Measurements from ENCODE around the gene MCM9.
"Not testable (repeated sequence)": the region's sequence is repeated elsewhere in the genome, so short reads cannot be mapped to it uniquely, and the experiment has no call there.

MCM9 gene

DNA sequence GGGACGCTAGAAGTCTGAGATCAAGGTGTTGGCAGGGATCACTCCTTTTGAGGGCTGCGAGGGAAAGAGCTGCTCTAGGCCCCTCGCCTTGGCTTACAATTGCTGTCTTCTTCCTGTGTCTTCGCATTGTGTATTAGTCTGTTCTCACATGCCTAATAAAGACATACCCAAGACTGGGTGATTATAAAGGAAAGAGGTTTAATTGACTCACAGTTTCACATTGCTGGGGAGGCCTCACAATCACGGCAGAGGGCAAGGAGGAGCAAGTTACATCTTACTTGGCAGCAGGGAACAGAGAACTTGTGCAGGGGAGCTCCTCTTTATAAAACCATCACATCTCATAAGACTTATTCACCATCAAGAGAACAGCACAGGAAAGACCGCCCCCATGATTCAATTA lies 143.5 kb downstream of the MCM9 start:
- no peak for FAIRE-seq

DNA sequence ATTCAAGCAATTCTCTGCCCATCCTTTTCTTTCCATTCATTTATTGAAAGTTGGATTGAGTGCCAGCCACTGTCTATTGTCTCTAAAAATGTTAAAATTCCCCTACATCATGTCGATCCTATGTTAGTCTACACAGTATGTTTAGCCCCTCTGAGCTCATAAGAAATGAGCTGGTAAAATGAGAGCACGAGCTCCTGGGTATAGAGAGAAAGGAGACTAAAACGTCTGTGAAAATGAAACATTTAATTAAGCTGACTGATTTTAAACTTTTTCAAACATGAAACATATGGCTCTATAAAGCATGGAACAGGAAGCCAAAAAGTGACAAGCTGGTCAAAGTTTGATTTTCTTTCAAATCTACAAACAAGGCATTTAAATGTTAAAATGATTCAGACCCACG lies 145.0 kb downstream of the MCM9 start:
- no peak for FAIRE-seq

DNA sequence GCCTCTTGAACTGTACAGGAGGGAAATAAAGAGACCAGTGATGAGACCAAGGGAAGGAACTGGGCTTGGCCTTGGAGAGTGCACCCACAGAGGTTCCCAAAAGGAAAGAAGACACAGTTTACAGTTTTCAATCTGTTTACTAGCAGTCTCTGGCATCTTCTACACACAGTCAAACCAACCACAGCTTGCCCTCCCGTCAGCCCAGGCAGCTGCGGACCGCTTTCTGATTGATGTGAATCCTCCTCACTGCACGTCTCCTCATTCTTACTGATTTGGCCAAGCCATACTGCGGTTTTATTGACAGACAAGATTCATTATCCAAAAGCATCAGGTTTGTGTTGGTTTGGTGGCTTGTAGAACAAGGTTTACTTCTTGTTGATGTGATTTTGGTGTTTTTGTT lies 145.5 kb downstream of the MCM9 start:
- no peak for FAIRE-seq

DNA sequence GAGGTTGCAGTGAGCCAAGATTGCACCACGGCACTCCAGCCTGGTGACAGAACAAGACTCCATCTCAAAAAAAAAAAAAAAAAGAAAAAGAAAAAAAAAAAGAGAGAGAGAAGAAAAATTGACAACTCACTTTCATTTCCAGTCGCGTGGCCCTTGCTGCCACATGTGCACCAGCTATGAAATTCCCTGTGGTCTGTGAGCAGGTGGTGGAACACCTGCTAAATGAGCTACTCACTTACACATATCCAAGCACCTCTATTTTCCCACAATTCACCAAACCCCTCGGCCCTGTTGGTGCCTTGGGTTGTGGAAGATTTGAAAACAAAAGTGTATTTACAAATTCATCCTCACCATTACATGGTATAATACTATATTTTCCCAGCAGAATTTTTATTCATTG lies 146.3 kb downstream of the MCM9 start:
- FAIRE-seq = no peak

DNA sequence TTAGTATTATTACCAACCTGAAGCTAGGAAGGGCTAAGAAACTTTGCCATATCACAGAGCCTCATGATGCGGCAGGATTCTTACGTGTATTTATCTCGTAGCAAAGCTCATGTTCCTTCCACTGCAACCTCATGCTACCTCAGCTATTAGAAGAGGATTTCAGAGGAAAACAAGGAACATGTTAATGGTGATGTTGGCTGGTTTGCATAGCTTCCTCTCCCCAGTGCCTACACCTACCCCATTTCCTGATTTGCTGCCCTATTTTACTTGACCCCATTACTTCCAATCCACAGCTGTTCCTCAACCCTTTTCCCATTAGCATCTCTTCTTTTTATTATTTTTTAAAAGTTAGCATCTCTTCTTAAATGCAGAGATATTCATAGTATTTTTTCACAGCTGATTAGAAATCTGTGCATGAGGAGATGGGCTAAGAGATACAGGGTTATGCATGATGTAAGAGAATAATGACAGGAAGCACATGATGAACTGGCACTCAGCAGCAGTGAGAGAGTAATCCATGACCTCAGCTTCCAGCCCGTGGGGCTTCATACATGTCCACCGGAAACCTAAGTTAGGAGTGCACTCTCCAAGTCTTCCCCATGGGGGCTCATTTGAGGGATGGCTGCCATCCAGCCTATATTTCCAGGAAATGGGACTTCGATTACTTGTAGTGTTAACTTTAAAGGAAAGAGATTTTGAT lies 147.1 kb downstream of the MCM9 start:
- no peak for FAIRE-seq

DNA sequence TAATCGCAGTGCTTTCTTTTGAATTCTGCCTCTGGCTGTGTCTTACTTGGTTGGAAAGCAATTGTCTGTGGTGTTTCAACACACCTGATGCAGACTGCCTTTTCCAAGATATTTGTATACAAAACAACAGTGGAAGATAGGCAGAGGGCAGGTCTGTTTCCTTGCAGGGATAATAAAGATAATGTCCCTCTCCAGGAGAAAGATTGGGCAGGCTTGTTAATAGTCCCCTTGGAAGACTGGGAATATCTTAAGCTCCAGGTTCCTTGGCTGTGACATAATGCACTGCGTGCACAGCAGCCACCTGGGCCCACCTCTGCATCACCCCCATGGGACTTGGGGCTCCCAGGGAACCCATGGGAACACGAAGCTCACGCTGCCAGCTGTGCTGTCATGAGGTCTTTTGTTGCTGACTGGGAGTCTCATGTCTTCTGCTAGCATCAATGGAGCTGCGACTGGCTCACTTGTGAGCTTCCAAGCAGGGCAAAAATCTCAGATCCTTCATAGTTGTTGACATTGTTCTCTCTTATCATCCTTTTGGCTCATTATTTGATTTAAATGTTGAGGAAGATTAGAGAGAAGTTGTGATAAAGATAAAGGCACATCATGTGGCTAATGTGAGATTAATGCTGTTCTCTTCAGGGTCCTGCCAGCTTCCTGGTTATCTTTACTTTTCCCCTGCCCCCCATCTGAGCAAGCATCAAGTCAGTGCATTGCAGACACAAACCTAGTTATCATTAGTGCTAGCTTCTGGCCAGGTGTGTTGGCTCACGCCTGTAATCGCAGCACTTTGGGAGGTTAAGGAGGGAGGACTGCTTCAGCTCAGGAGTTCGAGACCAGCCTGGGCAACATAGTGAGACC lies 148.1 kb downstream of the MCM9 start:
- no peak for FAIRE-seq

DNA sequence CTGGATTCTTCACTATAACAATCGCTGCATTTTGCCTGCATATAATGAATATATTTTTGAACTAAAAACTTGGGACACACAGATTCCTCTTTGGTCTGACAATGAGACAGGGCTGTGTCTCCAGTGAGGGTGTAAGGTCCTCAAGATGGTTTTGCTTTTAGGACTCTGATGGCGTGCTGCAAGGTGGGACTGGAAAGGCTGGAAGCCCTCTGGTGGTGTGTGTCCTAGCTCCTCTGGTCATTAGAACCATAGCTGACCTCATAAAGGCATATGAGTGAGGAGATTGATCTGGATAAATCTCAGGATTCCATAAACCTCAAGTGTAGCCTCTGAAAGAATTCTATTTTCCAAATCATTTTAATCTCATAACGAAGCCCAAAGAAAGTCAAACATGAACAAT lies 149.4 kb downstream of the MCM9 start:
- no peak for FAIRE-seq

DNA sequence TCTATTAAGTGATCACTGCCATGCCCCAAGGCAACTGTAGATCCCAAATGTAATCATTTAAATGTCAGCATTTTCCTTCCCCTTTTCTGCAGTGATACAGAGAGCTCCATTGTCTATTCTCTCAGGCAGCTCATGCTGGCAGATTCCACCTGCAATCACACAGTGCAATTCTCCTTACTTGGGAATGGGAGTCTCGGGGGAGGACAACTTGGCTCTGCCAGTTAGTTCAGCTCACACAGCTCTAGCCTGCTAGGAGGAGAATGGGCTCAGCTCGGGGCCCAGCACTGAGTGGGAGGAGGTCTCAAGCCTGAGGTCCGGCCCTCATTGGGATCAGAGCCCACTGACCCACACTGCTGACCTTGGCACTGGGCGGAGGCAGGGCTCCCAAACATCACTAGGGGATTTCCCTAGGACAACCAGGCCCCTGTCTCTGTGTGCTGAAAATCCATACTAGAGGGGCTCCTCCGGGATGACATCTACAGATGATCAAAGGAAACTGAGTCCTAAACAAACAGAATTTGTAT lies 150.3 kb downstream of the MCM9 start:
- FAIRE-seq = no peak

DNA sequence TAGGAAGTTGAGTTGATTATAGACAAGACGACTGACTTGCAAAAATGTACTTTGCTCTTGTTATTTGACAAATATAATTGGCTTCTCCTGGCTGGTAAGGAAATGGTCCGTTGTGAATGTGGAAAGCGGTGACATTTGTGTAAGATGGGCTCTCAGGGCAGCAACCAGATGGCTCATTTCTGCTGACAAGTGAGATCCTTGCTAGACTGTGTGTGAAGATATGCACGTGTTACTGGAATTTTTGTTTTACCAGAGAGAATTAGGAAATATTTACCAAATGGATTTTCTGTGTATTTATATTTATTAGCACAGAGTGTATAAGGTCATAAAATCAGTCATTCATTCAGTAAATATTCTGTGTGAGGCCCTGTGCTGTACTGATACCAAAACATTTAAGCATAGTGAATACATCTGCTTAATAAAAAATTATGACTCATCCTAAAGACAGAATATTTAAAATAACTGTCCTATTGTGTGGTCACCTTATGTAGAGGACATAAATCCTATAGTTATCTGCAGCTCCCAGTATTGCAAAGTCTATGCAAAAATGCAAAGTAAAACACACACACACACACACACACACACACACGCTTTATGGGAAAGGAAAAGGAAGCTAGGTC lies 150.9 kb downstream of the MCM9 start:
- FAIRE-seq = no peak

DNA sequence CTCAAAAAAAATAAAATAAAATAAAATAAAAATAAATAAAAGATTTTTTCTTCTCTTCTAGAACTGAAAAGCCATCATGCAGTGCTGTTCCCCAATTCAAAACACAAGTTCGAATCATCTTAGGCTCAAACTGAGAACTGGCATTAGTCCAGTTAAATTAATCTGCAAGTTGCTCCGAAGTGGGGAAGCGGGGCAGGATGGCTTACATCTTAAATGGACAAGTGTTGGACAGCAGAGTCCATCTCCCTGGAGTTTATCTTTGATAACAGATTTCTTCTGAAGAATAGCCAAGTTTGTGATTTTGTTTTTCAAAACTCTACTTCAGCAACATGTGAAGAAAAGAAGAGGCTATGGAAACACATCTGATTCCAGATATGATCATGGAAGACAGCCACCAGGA lies 152.3 kb downstream of the MCM9 start:
- no peak for FAIRE-seq

DNA sequence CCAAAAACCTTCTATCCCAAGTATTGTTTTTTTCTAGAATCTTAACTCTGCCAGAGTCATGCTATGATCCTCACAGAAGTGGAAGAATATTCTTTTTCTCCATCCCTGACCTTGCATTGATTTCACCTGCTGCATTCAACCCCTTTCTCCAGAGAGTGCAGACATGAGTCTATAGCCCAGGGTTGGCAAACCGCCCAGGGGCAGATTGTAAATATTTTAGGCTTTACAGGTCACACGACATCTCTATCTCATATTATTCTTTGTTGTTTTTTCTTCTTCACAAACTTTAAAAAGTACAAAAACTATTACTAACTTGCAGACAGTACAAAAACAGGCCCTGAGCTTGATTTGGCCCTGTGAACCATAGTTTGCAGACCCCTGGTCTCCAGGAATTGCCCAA lies 153.1 kb downstream of the MCM9 start:
- FAIRE-seq = no peak

DNA sequence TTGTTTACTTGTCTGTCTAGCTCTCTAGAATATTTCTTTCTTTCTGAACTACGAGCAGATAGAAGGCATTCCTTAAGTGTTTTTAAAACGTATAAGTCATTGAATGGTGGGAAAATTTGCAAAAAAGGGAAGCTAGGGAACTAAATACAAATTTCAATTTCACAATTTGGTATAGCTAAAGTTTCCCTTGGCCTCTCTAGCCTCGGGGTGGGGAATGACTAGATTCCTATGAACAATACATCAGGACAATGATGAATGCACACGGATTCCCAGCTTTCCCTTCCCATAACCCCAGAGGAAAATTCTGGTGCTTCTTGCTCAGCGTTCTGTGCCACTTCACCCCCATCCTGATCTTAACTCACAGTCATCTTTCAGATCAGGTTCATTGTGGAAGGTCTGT lies 154.3 kb downstream of the MCM9 start:
- no peak for FAIRE-seq

DNA sequence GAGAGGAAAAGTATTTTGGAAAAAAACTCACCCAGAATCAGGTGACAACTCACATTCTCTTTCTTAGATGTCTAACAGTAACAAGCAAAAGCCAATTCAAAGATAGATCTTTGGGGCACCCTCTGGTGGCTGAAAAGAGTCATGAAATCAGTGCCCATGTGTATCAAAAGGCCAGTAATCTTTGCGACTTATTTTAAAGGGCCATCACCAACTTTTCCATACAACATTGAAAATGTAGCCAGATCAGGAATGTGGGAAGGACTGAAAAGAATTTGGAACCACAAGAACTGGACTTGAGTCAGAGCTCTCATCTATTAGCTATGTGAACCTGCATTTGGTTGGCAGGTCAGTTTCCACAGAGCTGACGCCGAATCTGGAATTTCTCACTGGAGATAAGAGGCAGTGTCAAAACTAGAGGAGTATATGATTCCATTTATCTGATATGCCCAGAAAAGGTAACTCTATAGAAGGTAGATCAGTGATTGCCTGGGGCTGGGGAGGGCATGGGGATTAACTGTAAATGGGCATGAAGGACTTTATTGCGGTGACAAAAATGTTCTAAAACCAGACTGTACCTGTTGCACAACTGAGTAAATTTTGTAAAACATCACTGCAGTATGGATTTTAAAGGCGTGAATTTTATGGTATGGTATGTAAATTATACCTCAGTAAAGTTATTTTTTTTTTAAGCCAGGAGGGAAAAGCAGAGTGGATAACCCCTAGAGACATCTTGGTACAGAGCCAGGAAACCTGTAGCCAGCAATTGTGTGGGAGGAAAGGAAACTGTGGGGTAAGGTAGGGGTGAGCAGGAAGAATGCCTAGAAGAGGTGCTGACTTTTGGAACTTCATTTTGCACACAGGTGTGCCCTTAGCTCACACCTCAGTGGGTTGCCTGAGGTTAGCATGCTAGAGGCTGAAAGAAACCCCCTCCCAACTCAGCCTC lies 158.1 kb downstream of the MCM9 start:
- FAIRE-seq = peak; percentile 84

DNA sequence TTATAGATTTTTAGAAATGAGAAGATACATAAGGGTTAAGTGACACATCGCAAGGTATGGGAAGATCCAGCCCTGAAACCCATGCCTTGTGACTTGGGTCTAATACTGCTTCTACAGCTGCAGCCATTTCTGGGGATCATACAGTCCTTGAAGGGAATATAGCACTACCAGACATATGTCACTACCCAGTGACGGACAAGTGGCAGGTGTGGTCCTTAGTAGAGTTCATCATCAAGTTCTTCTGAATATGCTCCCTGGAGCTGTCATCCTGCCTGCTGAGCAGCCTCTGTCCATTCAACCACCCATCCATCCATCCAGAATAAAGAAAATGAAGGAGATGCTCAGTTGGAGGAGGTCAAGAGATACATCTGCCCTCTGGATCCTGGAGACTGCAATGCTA lies 159.6 kb downstream of the MCM9 start:
- no peak for FAIRE-seq

DNA sequence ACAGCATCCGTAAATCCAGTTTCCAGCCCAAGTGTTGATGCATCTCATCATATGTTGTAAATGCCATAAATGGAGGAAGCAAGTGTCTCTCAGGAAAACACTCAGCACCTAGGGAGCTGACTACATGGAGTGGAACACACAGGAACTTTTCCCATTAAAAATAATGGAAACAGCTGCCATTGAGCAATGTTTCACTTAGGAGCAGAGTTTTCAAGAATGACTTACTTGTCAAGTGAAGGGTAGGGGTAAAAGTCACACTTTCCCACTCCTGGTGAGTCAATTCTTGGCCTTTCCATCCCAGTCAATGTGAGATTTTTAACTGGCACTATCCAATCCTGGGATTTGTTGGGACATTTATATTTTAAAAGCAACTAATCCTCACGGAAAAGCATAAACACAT lies 160.4 kb downstream of the MCM9 start:
- FAIRE-seq = no peak

DNA sequence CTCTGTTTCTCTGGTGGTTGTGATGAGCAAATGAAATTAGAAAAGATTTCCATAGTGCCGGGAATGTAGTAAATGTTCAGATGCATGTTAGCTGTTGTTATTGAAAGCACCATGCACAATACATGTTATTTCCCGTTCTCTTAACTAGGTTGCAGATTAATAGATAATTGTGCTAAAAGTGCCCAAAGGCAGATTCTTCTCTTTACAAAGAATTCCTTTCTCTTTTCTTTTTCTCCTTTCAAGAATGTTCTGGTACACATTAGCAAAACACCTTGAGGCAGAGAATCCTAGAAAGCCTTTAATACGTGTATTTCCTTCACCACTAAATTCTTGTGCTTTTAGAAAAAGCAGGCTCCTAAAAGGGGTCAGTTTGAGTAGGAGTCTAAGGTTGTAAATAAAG lies 162.1 kb downstream of the MCM9 start:
- no peak for FAIRE-seq

DNA sequence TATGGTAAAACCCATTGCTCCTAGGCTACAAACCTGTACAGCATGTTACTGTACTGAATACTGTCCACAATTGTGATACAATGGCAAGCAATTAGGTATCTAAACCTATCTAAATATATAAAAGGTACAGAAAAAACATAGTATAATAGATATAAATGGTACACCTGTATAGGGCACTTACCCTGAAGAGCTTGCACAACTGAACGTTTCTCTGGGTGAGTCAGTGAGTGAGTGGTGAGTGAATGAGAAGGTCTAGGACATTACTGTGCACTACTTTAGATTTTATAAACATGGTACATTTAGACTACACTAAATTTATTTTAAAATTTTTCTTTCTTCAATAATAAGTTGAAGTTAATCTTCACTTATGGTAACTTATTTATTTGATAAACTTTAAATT lies 163.7 kb downstream of the MCM9 start:
- FAIRE-seq = no peak

DNA sequence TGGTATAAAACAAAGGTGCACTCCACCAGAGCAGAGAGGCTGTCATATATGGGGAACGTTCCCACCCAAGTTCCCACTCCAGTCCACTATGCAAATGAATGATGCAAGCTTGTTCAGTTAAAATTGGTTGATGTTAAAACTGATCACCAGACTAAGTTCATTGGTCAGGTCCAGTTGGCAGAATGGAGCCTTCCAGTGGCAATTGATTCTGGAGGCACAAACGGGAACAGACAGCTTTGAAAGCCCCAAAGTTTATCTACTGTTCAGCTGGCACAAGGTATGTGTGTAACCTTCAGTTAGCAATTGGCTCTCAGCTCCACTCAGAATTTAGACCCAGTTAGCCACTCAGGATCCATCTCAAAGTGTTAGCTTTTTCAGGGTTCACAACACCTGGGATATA lies 164.1 kb downstream of the MCM9 start:
- FAIRE-seq = no peak

DNA sequence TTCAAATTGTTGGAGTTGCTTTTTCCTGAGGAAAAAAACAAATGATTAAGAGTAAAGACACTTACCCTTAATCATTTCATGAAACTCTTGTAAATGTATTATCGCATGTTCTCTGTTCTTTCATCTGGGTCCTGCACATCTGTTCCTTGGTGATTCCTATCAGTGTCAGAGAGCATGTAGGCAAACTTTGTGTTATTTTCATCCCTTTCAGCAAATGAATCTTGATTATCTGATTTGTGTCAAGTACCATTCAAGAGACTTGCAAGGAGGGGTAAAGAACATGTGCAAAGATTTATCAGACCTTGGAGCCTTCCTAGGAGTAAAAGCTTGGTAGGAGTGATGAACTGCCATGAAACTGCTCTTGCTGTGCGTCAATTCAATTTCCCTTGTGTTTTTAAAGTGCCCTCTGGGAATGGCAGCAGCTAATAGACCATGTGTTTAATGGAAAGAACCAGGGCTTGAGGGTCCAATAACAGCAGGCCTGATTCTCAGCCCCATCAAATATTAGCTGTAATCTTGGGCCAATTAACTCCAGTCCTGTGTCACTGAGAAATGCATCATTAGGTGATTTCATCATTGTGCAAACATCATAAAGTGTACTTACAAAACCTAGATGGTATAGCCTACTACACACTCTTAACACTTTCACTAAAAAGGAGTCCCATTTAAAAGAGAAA lies 164.7 kb downstream of the MCM9 start:
- FAIRE-seq = no peak

DNA sequence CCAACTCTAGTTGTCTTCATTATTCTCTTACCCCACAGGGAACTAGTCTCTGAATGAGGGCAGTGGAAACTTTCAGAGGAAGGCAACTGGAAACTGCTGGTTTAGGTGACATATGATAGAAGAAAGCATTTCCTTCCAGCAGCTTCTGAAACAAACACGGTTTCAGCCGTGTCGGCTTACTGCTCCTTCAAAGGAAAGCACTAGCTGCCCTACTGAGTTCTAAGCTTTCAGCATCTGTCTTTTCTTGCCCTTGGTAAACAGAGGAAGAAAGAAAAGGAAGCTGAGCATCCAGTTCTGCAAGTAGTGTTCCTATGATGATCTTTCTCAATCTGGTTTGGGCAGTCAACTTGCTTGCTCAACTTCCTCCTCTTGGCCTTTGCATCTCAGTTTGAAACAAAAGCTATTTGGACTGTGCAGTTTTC lies 166.0 kb downstream of the MCM9 start:
- FAIRE-seq = no peak

DNA sequence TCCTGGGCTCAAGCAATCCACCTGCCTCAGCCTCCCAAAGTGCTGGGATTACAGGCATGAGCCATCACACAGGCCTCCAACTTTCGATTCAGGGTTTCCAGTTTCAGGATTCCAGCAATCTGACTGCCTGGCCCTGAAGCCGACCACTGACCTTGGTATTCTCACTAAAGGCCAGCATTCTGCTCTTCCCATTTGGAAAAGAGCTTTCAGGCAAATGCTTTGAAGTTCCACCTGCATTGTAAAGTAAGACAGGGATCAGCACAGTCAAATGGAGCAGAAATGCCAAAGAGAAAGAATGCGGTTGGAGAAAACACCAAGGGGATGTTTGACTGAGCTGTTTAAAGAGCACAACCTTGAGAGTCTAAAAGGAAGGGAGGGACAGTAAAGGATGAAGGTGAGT lies 166.5 kb downstream of the MCM9 start:
- no peak for FAIRE-seq

DNA sequence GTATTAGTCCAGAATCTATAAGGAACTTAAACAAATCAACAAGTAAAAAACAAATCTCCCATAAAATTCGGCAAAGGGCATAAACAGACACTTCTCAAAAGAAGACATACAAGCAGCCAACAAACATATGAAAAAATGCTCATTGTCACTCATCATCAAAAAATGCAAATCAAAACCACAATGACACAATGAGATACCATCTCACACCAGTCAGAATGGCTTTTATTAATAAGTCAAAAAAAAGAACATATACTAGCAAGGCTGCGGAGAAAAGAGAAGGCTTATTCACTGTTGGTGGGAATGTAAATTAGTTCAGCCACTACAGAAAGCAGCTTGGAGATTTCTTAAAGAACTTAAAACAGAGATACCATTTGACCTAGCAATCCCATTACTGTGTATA lies 169.6 kb downstream of the MCM9 start:
- not testable (repeated sequence) for FAIRE-seq

Data from G401.6 (cell line).